GM21423 (cell line): Measurements from ENCODE around the gene GJB5.

ENCODE experiments used
- ATAC-seq: cut with Tn5 transposase; IDR thresholded peaks from one replicate; pipeline ENCODE4 v1.9.1; 2021; ENCODE audit warnings: mild to moderate bottlenecking, moderate library complexity; ENCODE audit not compliant: unreplicated experiment

Gene GJB5

GRCh38 chr1:34744851-34745250 is 10.0 kb upstream of the GJB5 start:
- no peak for ATAC-seq

GRCh38 chr1:34745666-34746065 is 9.2 kb upstream of the GJB5 start:
- ATAC-seq: no peak

- no peak for ATAC-seq
Observed at GRCh38 chr1:34746101-34746500, 8.7 kb upstream of the GJB5 start.

GRCh38 chr1:34746785-34747637 is 7.8 kb upstream of the GJB5 start:
- ATAC-seq: no peak

GRCh38 chr1:34747638-34747941 is 7.3 kb upstream of the GJB5 start:
- no peak for ATAC-seq

GRCh38 chr1:34749992-34750391 is 4.9 kb upstream of the GJB5 start:
- no peak for ATAC-seq

- no peak for ATAC-seq
Observed at GRCh38 chr1:34750610-34751009, 4.2 kb upstream of the GJB5 start.

- no peak for ATAC-seq
Observed at GRCh38 chr1:34753163-34753562, 1.7 kb upstream of the GJB5 start.

GRCh38 chr1:34755961-34756360 is 1.1 kb downstream of the GJB5 start:
- ATAC-seq: no peak

- ATAC-seq: no peak
Observed at GRCh38 chr1:34757386-34757785, 2.5 kb downstream of the GJB5 start.

- ATAC-seq: no peak
Observed at GRCh38 chr1:34758751-34759150, 3.9 kb downstream of the GJB5 start.

- ATAC-seq: no peak
Observed at GRCh38 chr1:34759503-34760357, 4.9 kb downstream of the GJB5 start, which contains the start of gene GJB4. Gene GJB4 (plus strand): TSS chr1:34759740. CDS start chr1:34761255, 1,515 bp downstream.

- ATAC-seq: no peak
Observed at GRCh38 chr1:34761176-34761761, 6.4 kb downstream of the GJB5 start.

GRCh38 chr1:34761776-34762307 is 7.0 kb downstream of the GJB5 start:
- no peak for ATAC-seq

- ATAC-seq: no peak
Observed at GRCh38 chr1:34762474-34763141, 7.8 kb downstream of the GJB5 start.

GRCh38 chr1:34763142-34763781 is 8.4 kb downstream of the GJB5 start:
- ATAC-seq: no peak

- no peak for ATAC-seq
Observed at GRCh38 chr1:34768856-34769255, 14.0 kb downstream of the GJB5 start.

- no peak for ATAC-seq
Observed at GRCh38 chr1:34770891-34771504, 16.2 kb downstream of the GJB5 start.

- ATAC-seq: no peak
Observed at GRCh38 chr1:34771573-34772371, 16.9 kb downstream of the GJB5 start.
